Stimulated activated CD8-positive, alpha-beta memory T cell treated with anti-CD3 and anti-CD28 coated beads, Interleukin-4, amount 100 ng/mL, for 48 hours (primary cell): ENCODE measurements around the gene GABRB1.
"Not testable (repeated sequence)": the region's sequence is repeated elsewhere in the genome, so short reads cannot be mapped to it uniquely, and the experiment has no call there.

Experiments used
- DNase-seq: peaks from one replicate; pipeline ENCODE4 v3.0.0-alpha.2; 2020

GABRB1 gene

GRCh38 chr4:47330866-47331265 is 299.5 kb downstream of the GABRB1 start:
- DNase-seq, result no peak

- DNase-seq, result no peak
These were observed 303.3 kb downstream of the GABRB1 start for GRCh38 chr4:47334652-47335051.

- DNase-seq, result no peak
These were observed 306.5 kb downstream of the GABRB1 start for GRCh38 chr4:47337893-47338292.

GRCh38 chr4:47340914-47341313 is 309.5 kb downstream of the GABRB1 start:
- no peak for DNase-seq

GRCh38 chr4:47342796-47343195 is 311.4 kb downstream of the GABRB1 start:
- no peak for DNase-seq

GRCh38 chr4:47349326-47349725 is 318.0 kb downstream of the GABRB1 start:
- DNase-seq, result no peak

- no peak for DNase-seq
These were observed 324.2 kb downstream of the GABRB1 start for GRCh38 chr4:47355568-47355967.

GRCh38 chr4:47359891-47360290 is 328.5 kb downstream of the GABRB1 start:
- no peak for DNase-seq

- no peak for DNase-seq
These were observed 336.4 kb downstream of the GABRB1 start for GRCh38 chr4:47367761-47368160.

- no peak for DNase-seq
These were observed 336.8 kb downstream of the GABRB1 start for GRCh38 chr4:47368211-47368610.

GRCh38 chr4:47372561-47372960 is 341.2 kb downstream of the GABRB1 start:
- no peak for DNase-seq

- no peak for DNase-seq
These were observed 341.8 kb downstream of the GABRB1 start for GRCh38 chr4:47373174-47373573.

- no peak for DNase-seq
These were observed 342.3 kb downstream of the GABRB1 start for GRCh38 chr4:47373709-47374108.

GRCh38 chr4:47374477-47374876 is 343.1 kb downstream of the GABRB1 start:
- no peak for DNase-seq

- not testable (repeated sequence) for DNase-seq
These were observed 346.7 kb downstream of the GABRB1 start for GRCh38 chr4:47378021-47378530.

GRCh38 chr4:47381172-47381571 is 349.8 kb downstream of the GABRB1 start:
- DNase-seq, result no peak

- DNase-seq, result no peak
These were observed 351.5 kb downstream of the GABRB1 start for GRCh38 chr4:47382846-47383360.

- DNase-seq, result no peak
These were observed 352.6 kb downstream of the GABRB1 start for GRCh38 chr4:47383829-47384427.

- DNase-seq, result no peak
These were observed 354.8 kb downstream of the GABRB1 start for GRCh38 chr4:47386146-47386545.

- DNase-seq, result no peak
These were observed 355.3 kb downstream of the GABRB1 start for GRCh38 chr4:47386561-47387235.

- DNase-seq, result no peak
These were observed 359.2 kb downstream of the GABRB1 start for GRCh38 chr4:47390428-47391125.

- DNase-seq, result no peak
These were observed 359.9 kb downstream of the GABRB1 start for GRCh38 chr4:47391256-47391655.

- DNase-seq, result no peak
These were observed 375.0 kb downstream of the GABRB1 start for GRCh38 chr4:47406408-47406807.

GRCh38 chr4:47410271-47410670 is 378.9 kb downstream of the GABRB1 start:
- no peak for DNase-seq
